Progenitor cell of endocrine pancreas (in vitro differentiated cells): ENCODE measurements around the gene CNIH4. TPM values are rescaled to one million over a fixed set of nuclear protein-coding genes. Genes with fewer than 3 reads are reported as not detected.
"Not testable (repeated sequence)": the region's sequence is repeated elsewhere in the genome, so short reads cannot be mapped to it uniquely, and the experiment has no call there.

Source experiments
- DNase-seq: peaks from one replicate; pipeline ENCODE4 v3.0.0; 2021; ENCODE audit warnings: low spot score; ENCODE audit not compliant: unreplicated experiment
- H3K27ac Mint-ChIP-seq: 2 replicates; pipeline ENCODE4 v1.8.0; 2021; ENCODE audit warnings: mild to moderate bottlenecking, moderate library complexity, mixed read lengths
- H3K27me3 Mint-ChIP-seq: 2 replicates; pipeline ENCODE4 v1.8.0; 2021; ENCODE audit warnings: mixed read lengths
- H3K36me3 Mint-ChIP-seq: 2 replicates; pipeline ENCODE4 v1.8.0; 2022; ENCODE audit warnings: mixed read lengths; ENCODE audit not compliant: insufficient read depth
- H3K4me1 Mint-ChIP-seq: 2 replicates; pipeline ENCODE4 v1.8.0; 2021; ENCODE audit warnings: low read depth, mixed read lengths
- H3K4me3 Mint-ChIP-seq: 2 replicates; pipeline ENCODE4 v1.8.0; 2021; ENCODE audit warnings: low read depth, mild to moderate bottlenecking, moderate library complexity, mixed read lengths
- H3K9me3 Mint-ChIP-seq: 2 replicates; pipeline ENCODE4 v1.8.0; 2021; ENCODE audit warnings: low read depth, mixed read lengths
- CTCF ChIP-seq: fragments of 200-600 bp; sonication (generic); IDR thresholded peaks from one replicate; pipeline ENCODE4 v1.5.0; 2021; ENCODE audit warnings: antibody characterized with exemption, mild to moderate bottlenecking; ENCODE audit not compliant: unreplicated experiment
- long read RNA-seq: library from polyadenylated mRNA; unstranded; transcript quantifications from one replicate; pipeline ENCODE4 v2.0.0, GENCODE V29; 2020
- total RNA-seq: library from RNA; stranded (reverse); gene quantifications from 2 replicates; pipeline ENCODE4 v1.2.1, GENCODE V29; 2021

Gene CNIH4
- 68.8 and 69.6 TPM in 2 replicates for total RNA-seq
- long read RNA-seq, full-length matches to known transcripts, result 33 of 46 reads
- long read RNA-seq, partial matches to known transcripts, result 1 of 46 reads
- long read RNA-seq, other reads (novel, unspliced or antisense), result 12 of 46 reads

DNA sequence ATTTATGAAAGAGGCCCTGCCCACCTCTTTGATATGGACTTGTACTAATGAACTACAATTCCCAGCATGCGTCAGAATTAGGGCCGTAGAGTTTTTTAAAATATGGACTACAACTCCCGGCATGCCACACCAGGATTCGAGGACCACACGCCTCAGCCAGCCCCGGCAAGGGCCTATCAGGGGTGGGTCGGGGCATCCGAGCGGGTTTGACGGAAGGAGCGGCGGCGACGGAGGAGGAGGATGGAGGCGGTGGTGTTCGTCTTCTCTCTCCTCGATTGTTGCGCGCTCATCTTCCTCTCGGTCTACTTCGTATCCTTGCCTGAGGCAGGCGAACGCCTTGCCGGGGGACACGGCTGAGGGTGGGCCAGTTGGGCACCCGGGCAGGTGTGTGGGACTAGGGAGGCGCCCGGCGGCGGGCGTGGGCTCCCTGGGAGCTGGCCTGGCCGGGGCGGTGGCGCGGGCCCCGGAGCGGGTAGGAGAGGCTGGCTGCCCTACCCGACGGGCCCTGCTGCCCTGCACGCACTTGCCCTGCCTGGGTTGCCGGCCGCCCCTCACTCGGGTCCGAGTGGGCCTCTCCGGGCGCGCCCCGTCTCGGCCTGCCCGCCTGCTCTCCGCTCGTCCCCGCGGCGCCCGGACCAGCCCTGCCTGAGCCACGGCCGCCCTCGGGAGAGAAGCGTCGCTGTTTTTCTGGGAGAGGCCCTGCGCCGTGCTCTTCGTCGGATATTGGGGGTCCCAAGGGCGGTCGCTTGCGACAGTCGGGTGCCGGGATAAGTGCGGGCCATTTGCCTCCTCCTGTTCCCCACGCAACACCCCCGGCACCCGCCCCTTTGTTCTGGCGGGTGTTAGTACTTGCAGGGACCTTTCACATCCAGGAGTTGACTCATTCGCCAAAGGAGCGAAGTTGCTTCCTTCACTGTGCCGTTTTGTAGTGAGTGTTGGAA, at the start of gene CNIH4:
Gene CNIH4, plus strand, starts transcription at position 195 of the 941 bp plus-strand sequence. Its CDS starts 46 bp downstream, at position 241.
- H3K27ac Mint-ChIP-seq, result peak within 1 kb of the TSS; percentile 95
- H3K36me3 Mint-ChIP-seq, result peaks cover 6% of the 10 kb centered on the region
- H3K4me3 Mint-ChIP-seq, result peak within 1 kb of the TSS; percentile 89
- no peaks in the 10 kb centered on the region for H3K9me3 Mint-ChIP-seq
- TF ChIP-seq CTCF, result no peak
- no peaks in the 10 kb centered on the region for H3K27me3 Mint-ChIP-seq
- peaks cover 19% of the 10 kb centered on the region for H3K4me1 Mint-ChIP-seq
- peak; percentile 67 for DNase-seq

- no peak for DNase-seq
- Mint-ChIP-seq H3K4me1 (no peaks in the 10 kb centered on the region), H3K27me3 (no peaks in the 10 kb centered on the region), H3K9me3 (no peaks in the 10 kb centered on the region), H3K27ac (no peak overlapping the region), H3K4me3 (no peak overlapping the region), H3K36me3 (peaks cover 24% of the 10 kb centered on the region)
- no peak for TF ChIP-seq CTCF
Observed at GRCh38 chr1:224308064-224308463, 48.6 kb upstream of the CNIH4 start.

DNA sequence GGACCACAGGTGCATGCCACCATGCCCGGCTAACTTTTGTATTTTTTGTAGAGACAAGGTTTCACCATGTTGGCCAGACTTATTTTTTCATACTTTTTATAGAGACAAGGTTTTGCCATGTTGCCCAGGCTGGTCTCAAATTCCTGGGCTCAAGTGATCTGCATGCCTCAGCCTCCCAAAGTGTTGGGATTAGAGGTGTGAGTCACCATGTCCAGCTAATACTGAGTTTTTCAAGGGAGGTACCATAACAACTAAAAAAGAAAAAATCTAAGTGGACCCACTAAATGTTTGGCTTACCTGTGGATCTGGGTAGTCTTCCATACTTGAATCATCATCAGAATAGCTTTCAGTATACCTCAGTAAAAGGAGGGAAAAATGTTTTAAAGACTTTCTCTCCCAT, 45.2 kb upstream of the CNIH4 start:
- not testable (repeated sequence) for H3K9me3 Mint-ChIP-seq, H3K27me3 Mint-ChIP-seq, H3K4me3 Mint-ChIP-seq, H3K4me1 Mint-ChIP-seq, H3K27ac Mint-ChIP-seq, DNase-seq
- H3K36me3 Mint-ChIP-seq, result peaks cover 16% of the 10 kb centered on the region

GRCh38 chr1:224312025-224312424, 44.7 kb upstream of the CNIH4 start:
- no peak for TF ChIP-seq CTCF
- Mint-ChIP-seq H3K27me3 (no peaks in the 10 kb centered on the region), H3K4me1 (no peaks in the 10 kb centered on the region), H3K9me3 (no peaks in the 10 kb centered on the region), H3K27ac (no peak overlapping the region), H3K4me3 (no peak overlapping the region), H3K36me3 (peaks cover 18% of the 10 kb centered on the region)
- DNase-seq, result no peak

- Mint-ChIP-seq H3K4me1 (no peaks in the 10 kb centered on the region), H3K9me3 (no peaks in the 10 kb centered on the region), H3K27ac (no peak overlapping the region), H3K36me3 (peaks cover 5% of the 10 kb centered on the region), H3K4me3 (no peak overlapping the region), H3K27me3 (no peaks in the 10 kb centered on the region)
- TF ChIP-seq CTCF, result no peak
- no peak for DNase-seq
Observed at GRCh38 chr1:224317383-224318045, 39.2 kb upstream of the CNIH4 start.
